Activated CD4-positive, alpha-beta T cell treated with anti-CD3 and anti-CD28 coated beads, Interleukin-2, amount 10 ng/mL, durations not matched to agents 7 days and 5 days (primary cell): ENCODE results near the gene UBAC2. TPM values are rescaled to one million over a fixed set of nuclear protein-coding genes. Genes with fewer than 3 reads are reported as not detected.

Experiments used
- CTCF ChIA-PET: fragments of 350-600 bp; sonication (Branson Sonifier 250); formaldehyde crosslinking; loops from one replicate; lab custom pipeline; 2021; ENCODE audit warnings: antibody characterized with exemption; lab: Charles Lee
- POLR2A ChIA-PET: fragments of 350-600 bp; sonication (Branson Sonifier 250); formaldehyde crosslinking; loops from one replicate; lab custom pipeline; 2021; ENCODE audit warnings: antibody characterized with exemption; lab: Charles Lee
- DNase-seq: peaks from one replicate; pipeline ENCODE4 v3.0.0-alpha.2; 2020
- H3K27ac Mint-ChIP-seq: one replicate; pipeline ENCODE4 v1.8.0; 2021; ENCODE audit warnings: mild to moderate bottlenecking, moderate library complexity, mixed read lengths
- H3K27me3 Mint-ChIP-seq: one replicate; pipeline ENCODE4 v1.8.0; 2021; ENCODE audit warnings: mixed read lengths
- H3K36me3 Mint-ChIP-seq: one replicate; pipeline ENCODE4 v1.8.0; 2021; ENCODE audit warnings: low read depth, mixed read lengths
- H3K4me1 Mint-ChIP-seq: one replicate; pipeline ENCODE4 v1.8.0; 2021; ENCODE audit warnings: mixed read lengths
- H3K4me3 Mint-ChIP-seq: one replicate; pipeline ENCODE4 v1.8.0; 2021; ENCODE audit warnings: mild to moderate bottlenecking, moderate library complexity, mixed read lengths
- H3K9me3 Mint-ChIP-seq: one replicate; pipeline ENCODE4 v1.8.0; 2021; ENCODE audit warnings: mixed read lengths
- total RNA-seq, 2 experiments: library from RNA; stranded (reverse); gene quantifications; one replicate each; pipeline ENCODE4 v1.2.3, GENCODE V29; 2021

UBAC2 gene
- total RNA-seq, 2 experiments from 2014 or later, result 67.8 to 70.5 TPM

DNA sequence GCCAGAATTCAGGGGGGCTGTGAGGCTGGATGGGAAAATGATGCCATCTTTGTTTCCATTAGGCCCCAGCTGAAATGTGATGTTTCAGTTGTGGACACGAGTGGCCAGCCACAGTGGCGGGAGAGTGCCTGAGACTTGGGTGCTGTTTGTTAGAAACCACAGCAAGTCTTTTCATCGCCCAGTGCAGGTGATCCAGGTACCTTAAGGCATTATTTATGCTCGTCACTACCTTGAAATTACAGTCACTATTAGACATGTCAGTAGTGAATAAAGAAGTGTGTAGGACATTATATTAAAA lies 218.1 kb downstream of the UBAC2 start:
- POLR2A ChIA-PET, result no interaction called here
- Mint-ChIP-seq H3K9me3 (no peaks in the 10 kb centered on the region), H3K4me1 (peaks cover 75% of the 10 kb centered on the region), H3K27me3 (no peaks in the 10 kb centered on the region), H3K4me3 (no peak overlapping the region), H3K36me3 (peaks cover 2% of the 10 kb centered on the region), H3K27ac (peak overlapping the region; percentile 43)
- CTCF ChIA-PET, result interaction anchor here (0.9 to 10.0 kb wide), 6 partner anchors 11 to 362 kb away, joined by 3 to 87 read pairs (median 3); no protein-coding TSS in a partner anchor
- no peak for DNase-seq

DNA sequence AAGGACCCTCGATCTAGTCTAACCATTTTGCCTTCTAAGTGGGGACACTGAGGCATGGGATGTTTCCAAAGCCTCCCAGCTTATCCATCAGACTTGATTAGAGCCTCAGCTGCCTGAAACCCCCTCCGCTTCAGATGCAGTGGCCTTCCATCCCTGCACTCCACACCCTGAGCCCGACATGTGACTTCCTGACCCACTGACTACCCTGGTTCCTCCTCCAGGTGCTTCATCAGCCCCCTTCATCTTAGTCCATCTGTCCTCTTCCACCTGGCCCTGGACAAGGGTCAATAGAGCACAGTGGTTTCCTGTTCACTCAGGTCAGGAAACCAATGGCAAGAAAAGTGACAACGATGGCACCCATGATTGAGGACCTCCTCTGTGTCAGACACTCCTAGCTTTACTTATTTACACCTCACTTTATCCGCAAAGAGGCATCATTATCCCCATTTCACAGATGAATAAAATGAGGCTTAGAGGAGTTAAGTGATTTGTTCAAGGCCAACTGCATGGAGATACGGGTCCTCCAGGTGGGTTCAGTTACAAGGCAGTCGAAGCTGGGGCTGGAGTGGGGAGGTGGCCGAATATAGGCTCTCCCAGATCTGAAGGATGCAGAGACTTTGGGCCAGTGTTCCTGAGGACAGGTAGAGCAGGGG lies 219.1 kb downstream of the UBAC2 start:
- Mint-ChIP-seq H3K4me1 (peaks cover 81% of the 10 kb centered on the region), H3K27me3 (no peaks in the 10 kb centered on the region), H3K27ac (peak overlapping the region; percentile 88), H3K9me3 (no peaks in the 10 kb centered on the region), H3K4me3 (peak overlapping the region; percentile 70), H3K36me3 (peaks cover 2% of the 10 kb centered on the region)
- ChIA-PET CTCF (interaction anchor here (0.7 to 10.0 kb wide), 10 partner anchors 10 to 154 kb away, joined by 3 to 87 read pairs (median 4); no protein-coding TSS in a partner anchor), POLR2A (no interaction called here)
- DNase-seq, result no peak

DNA sequence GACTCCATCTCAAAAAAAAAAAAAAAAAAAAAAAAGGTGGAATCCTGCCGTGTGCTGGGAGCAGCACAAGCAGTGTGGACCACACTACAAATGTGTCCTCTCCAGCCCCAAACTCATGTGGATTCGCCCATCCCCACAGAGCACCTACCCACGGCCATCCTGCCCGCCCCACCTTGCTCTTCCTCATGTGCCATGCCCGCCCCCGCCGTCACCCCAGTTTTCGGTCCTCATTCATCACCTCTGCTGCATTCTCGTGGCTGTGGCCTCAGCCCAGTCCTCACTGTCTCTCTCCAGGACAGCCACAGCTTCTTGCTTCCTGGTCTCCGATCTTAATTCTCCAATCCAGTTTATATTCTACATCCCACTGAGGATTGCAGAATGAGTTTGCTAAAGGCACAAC lies 220.6 kb downstream of the UBAC2 start:
- DNase-seq, result no peak
- Mint-ChIP-seq H3K27me3 (no peaks in the 10 kb centered on the region), H3K9me3 (no peaks in the 10 kb centered on the region), H3K4me3 (peak overlapping the region; percentile 35), H3K4me1 (peaks cover 87% of the 10 kb centered on the region), H3K36me3 (peaks cover 2% of the 10 kb centered on the region), H3K27ac (peak overlapping the region; percentile 47)
- POLR2A ChIA-PET, result no interaction called here
- CTCF ChIA-PET, result interaction anchor here (0.5 to 10.0 kb wide), 8 partner anchors 10 to 526 kb away, joined by 3 to 87 read pairs (median 4); no protein-coding TSS in a partner anchor

DNA sequence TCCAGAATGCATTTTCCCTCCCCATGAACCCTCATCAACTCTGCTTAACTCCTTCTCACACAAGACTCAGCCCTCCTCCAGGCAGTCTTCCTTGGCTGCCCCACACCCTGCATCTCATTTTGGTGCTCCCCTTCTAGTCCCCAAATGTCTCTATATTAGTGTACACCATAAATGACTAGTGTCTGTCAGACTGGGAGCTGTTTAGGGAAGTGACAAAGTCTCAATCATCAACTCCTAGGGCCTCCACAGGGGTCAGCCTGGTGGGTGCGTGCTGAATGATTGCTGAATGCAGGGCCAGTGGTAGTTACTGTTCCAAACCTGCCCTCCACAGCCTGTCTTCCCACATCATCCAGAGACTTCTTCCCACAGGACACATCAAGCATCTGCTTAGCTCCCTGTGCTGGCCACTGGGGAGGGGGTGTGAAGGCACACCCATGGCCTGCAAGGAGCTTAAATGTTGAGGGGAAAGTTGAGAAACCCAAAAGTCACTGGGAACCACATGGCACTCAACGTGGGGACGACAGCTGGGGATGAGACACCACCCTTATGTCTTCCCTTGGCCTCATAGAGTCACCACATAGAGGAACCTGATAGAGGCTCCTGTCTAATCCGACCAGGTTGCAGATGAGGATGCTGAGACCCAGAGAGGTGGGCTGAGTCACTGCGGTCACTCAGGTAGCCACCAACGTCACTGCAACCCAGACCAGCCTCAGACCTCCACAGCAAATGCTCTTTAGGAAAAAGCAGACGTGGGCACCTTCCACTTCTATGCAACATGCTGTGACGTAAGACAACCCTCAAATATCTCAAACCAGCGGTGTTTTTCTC lies 221.3 kb downstream of the UBAC2 start:
- peaks cover 2% of the 10 kb centered on the region for H3K36me3 Mint-ChIP-seq
- peak overlapping the region; percentile 47 for H3K27ac Mint-ChIP-seq
- DNase-seq, result peak; percentile 55
- peaks cover 84% of the 10 kb centered on the region for H3K4me1 Mint-ChIP-seq
- peak overlapping the region; percentile 35 for H3K4me3 Mint-ChIP-seq
- CTCF ChIA-PET, result interaction anchor here (0.9 to 10.0 kb wide), 3 partner anchors 13 to 35 kb away, joined by 4 to 87 read pairs (median 12); no protein-coding TSS in a partner anchor
- POLR2A ChIA-PET, result no interaction called here
- H3K9me3 Mint-ChIP-seq, result no peaks in the 10 kb centered on the region
- no peaks in the 10 kb centered on the region for H3K27me3 Mint-ChIP-seq

DNA sequence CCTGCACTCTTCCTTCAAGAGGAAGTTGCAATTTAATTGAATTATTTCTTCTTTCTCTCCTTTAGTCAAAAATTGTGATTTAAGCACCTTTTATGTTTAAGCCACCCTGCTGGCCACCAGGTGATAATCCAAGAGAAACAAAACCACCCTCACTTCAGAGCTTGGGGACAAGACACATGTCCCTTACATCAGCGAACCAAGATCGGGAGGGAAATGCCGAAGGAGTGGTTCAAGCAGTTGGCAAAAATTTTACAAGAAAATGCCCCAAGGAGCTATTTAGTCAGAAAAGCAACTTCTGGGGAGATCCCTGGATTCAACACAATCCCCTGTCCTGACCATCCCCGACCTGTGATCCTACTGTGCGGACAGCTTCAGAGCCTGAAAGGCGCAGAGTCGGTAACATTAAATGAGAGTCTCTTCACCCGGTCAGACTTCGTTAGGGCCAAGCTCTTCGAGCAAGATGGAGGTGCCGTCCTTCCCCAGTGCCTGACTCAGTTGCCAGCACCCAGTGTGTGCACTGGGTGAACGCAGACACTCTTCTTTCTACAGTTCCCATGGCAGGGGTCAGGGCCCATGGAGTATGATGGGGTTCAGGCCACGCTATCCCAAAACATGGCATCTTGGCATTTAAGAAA lies 222.0 kb downstream of the UBAC2 start:
- H3K9me3 Mint-ChIP-seq, result peaks cover under 1% of the 10 kb centered on the region
- POLR2A ChIA-PET, result no interaction called here
- no peaks in the 10 kb centered on the region for H3K27me3 Mint-ChIP-seq
- H3K27ac Mint-ChIP-seq, result no peak overlapping the region
- no peak overlapping the region for H3K4me3 Mint-ChIP-seq
- no peak for DNase-seq
- CTCF ChIA-PET, result interaction anchor here (0.9 to 10.0 kb wide), 3 partner anchors 13 to 35 kb away, joined by 4 to 87 read pairs (median 12); no protein-coding TSS in a partner anchor
- peaks cover 2% of the 10 kb centered on the region for H3K36me3 Mint-ChIP-seq
- peaks cover 78% of the 10 kb centered on the region for H3K4me1 Mint-ChIP-seq

DNA sequence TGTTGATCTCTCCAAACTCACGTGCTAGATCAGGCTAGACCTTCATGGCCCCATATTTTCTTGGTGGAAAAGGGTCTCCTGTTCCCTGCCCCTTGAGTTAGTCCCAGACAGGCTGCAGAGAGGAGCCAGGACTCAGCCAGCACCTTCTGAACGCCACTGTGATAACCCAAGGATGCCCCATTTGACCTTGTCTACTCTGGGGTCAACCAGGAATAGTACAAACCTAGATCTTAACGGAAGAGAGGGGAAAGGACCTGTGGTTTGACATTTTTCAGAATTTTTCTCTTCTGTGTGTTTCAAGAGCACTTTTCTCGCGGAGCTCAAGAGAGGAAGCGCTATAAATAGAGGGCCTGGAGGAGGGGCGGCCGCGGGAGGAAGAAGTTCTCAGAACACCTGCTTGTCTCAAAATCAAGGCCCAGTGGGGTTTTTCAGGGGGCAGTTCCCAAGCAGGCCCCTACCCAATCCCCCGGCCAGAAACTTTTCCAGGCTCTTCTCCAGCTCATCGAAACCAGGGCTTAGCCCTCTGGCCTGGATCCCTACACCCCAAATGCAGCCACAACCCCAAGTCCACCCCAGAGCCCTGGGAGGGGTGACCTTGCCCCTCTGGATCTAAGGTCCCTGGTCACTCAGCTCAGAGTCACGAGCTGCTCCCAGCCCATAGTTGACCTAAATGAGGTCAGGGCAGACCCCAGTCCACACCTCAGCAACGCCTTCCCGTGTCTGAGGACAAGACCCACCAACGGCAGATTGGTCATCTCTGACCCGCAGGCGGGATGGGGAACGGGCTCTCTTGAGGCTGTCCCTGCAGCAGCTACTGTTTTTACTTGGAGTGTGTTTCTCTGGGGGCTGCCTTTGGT lies 225.1 kb downstream of the UBAC2 start:
- H3K4me1 Mint-ChIP-seq, result peaks cover 56% of the 10 kb centered on the region
- peaks cover 4% of the 10 kb centered on the region for H3K9me3 Mint-ChIP-seq
- POLR2A ChIA-PET, result no interaction called here
- H3K36me3 Mint-ChIP-seq, result peaks cover 2% of the 10 kb centered on the region
- CTCF ChIA-PET, result interaction anchor here (0.5 to 10.0 kb wide), 7 partner anchors 10 to 210 kb away, joined by 3 to 87 read pairs (median 5); no protein-coding TSS in a partner anchor
- peak; percentile 69 for DNase-seq
- H3K4me3 Mint-ChIP-seq, result peak overlapping the region; percentile 41
- no peaks in the 10 kb centered on the region for H3K27me3 Mint-ChIP-seq
- peak overlapping the region; percentile 87 for H3K27ac Mint-ChIP-seq

DNA sequence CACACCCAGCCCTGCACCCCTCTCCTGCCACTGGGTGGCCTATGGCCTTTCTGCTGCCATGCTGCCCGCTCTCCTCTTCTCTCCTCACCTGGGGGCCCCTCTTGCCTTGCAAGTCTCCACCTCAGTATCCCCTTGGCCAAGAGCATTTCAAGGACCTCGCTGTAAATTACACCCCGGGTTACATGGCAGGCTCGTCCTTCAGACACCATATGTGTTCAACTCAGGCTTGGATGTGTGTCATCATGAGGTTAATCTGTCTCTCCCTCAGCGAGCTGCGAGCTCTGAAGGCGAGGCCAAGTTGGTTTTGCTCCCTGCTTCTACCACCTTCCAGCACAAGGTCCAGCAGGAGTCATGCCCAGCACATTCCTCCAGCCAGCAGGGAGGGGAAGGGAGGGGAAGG lies 225.8 kb downstream of the UBAC2 start:
- H3K27me3 Mint-ChIP-seq, result no peaks in the 10 kb centered on the region
- no peak for DNase-seq

DNA sequence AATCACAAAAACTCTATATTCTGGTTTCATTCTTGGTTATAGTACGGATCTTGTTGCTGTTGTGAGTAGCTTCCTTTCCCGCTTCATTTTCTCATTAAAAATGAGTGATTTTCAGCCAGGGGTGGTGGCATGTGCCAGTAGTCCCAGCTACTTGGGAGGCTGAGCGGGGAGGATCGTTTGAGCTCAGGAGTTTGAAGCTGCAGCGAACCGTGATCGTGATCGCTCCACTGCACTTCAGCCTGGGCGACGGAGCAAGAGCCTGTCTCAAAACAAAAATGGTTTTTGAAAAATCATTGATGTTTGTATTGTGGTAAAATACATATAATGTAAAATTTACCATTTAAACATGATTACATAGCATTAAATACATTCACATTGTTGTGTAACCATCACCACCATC lies 229.0 kb downstream of the UBAC2 start:
- Mint-ChIP-seq H3K36me3 (no peaks in the 10 kb centered on the region), H3K4me3 (no peak overlapping the region), H3K9me3 (peaks cover 4% of the 10 kb centered on the region), H3K27ac (no peak overlapping the region), H3K27me3 (no peaks in the 10 kb centered on the region), H3K4me1 (peaks cover 59% of the 10 kb centered on the region)
- POLR2A ChIA-PET, result no interaction called here
- DNase-seq, result no peak
- CTCF ChIA-PET, result interaction anchor here (0.8 kb wide), 1 partner anchor 10 kb away, joined by 3 read pairs; no protein-coding TSS in a partner anchor

More for the DNA sequence above, 225.8 kb downstream of the UBAC2 start:
- H3K4me3 Mint-ChIP-seq, result peak overlapping the region; percentile 12
- peak overlapping the region; percentile 87 for H3K27ac Mint-ChIP-seq
- ChIA-PET CTCF (interaction anchor here (1.4 to 10.0 kb wide), 4 partner anchors 9 to 39 kb away, joined by 5 to 87 read pairs (median 6); no protein-coding TSS in a partner anchor), POLR2A (no interaction called here)
- peaks cover 4% of the 10 kb centered on the region for H3K9me3 Mint-ChIP-seq
- H3K4me1 Mint-ChIP-seq, result peaks cover 57% of the 10 kb centered on the region
- peaks cover 2% of the 10 kb centered on the region for H3K36me3 Mint-ChIP-seq

DNA sequence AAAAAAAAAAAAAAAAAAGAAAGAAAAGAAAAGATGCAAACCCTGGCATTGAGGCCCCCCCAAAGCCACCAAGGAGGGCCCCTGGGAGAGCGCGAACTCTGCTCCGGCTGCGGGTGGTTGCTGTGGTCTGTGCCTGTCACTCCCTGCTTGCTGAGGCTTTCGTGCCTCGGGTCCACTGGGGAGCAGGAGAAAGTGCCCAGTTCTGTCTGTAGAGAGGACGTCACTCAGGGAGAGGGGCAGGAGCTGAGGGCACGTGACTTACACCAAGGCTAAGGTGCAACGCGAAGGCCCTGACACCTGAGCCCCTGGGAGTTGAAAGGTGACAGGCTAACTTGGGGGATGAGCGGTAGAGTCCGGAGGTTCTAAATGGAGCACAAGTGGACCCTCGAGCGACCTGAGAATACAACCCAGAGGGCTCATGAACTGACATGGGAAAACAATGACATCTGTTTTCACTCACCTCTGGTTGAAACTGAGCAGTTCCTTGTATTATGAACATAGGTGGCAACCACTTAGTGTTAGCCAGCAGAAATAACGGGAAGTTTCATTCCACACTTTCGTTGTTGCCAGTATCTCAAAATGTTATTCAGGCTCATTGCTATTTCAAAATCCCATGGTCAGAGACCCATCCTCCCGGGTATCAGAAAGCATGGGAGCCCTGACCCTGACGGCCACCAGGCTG lies 231.4 kb downstream of the UBAC2 start:
- peaks cover 4% of the 10 kb centered on the region for H3K9me3 Mint-ChIP-seq
- peaks cover 64% of the 10 kb centered on the region for H3K4me1 Mint-ChIP-seq
- H3K36me3 Mint-ChIP-seq, result no peaks in the 10 kb centered on the region
- ChIA-PET CTCF (interaction anchor here (0.7 to 1.1 kb wide), 3 partner anchors 11 to 864 kb away, joined by 3 read pairs; no protein-coding TSS in a partner anchor), POLR2A (no interaction called here)
- peak overlapping the region; percentile 88 for H3K27ac Mint-ChIP-seq
- no peak for DNase-seq
- H3K4me3 Mint-ChIP-seq, result peak overlapping the region; percentile 49
- no peaks in the 10 kb centered on the region for H3K27me3 Mint-ChIP-seq

DNA sequence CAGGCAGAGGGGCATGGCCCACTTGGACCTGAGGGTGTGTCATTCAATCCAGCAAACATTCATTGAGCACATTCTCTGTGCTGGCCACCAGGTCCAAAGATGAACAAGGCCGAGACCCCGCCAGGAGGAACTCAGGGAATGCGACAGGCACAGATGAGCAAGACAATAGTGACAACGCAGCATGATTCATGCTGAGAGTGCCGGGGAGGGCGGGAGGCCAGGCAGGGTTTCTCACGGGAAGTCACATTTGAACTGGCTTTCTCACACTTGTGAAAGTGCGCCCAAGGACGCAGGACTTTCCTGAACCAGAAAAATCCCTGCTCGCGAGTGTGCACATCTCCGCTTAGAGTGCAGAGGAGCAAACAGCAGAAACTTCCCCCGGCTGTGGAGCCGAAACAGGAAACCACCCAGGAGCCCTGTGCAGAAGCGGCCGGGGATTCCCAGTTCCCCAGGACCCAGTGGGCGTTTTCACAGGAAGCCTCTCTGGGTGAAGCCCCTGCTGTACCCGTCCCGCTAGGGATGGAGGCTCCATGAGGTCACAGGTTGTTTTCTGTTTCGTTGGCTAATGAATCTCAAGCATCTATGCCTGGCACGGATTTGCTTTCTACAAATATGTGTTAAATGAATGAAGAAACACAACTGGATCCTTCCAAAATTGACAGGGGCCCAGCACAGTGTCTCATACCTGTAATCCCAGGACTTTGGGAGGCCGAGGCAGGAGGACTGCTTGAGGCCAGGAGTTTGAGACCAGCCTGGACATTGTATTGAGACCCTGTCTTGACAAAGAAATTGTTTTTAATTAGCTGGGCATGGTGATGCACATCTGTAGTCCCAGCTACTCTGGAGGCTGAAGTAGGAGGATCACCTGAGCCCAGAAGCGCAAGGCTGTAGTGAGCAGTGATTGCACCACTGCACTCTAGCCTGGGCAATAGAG lies 232.2 kb downstream of the UBAC2 start:
- Mint-ChIP-seq H3K4me1 (peaks cover 67% of the 10 kb centered on the region), H3K27ac (peak overlapping the region; percentile 88), H3K9me3 (peaks cover 2% of the 10 kb centered on the region), H3K4me3 (peak overlapping the region; percentile 49), H3K27me3 (no peaks in the 10 kb centered on the region), H3K36me3 (no peaks in the 10 kb centered on the region)
- ChIA-PET POLR2A (no interaction called here), CTCF (interaction anchor here (1.0 to 4.9 kb wide), 5 partner anchors 11 to 164 kb away, joined by 4 to 109 read pairs (median 87); no protein-coding TSS in a partner anchor)
- peak; percentile 70 for DNase-seq
